Nephron (organoid): Measurements from ENCODE around the gene TMEM94.

ENCODE experiments used
- H3K27ac Mint-ChIP-seq, 3 experiments: 2 replicates each; pipeline ENCODE4 v1.8.0; 2020; ENCODE audit warnings: mixed read lengths in 3 of 3, mild to moderate bottlenecking in 2 of 3, moderate library complexity in 1 of 3
- H3K27me3 Mint-ChIP-seq: 2 replicates; pipeline ENCODE4 v1.8.0; 2021; ENCODE audit warnings: low read depth, mild to moderate bottlenecking, moderate library complexity, mixed read lengths
- H3K36me3 Mint-ChIP-seq: 2 replicates; pipeline ENCODE4 v1.8.0; 2020; ENCODE audit warnings: low read depth, mixed read lengths
- H3K4me1 Mint-ChIP-seq: 2 replicates; pipeline ENCODE4 v1.8.0; 2020; ENCODE audit warnings: mixed read lengths
- H3K4me3 Mint-ChIP-seq, 3 experiments: 2 replicates each; pipeline ENCODE4 v1.8.0; 2020; ENCODE audit warnings: mild to moderate bottlenecking in 3 of 3, mixed read lengths in 3 of 3, moderate library complexity in 2 of 3
- H3K9me3 Mint-ChIP-seq: 2 replicates; pipeline ENCODE4 v1.8.0; 2020; ENCODE audit warnings: mixed read lengths
- TF ChIP-seq, protein P1 (sequence below), 3 experiments: fragments of 200-600 bp; sonication (generic); IDR thresholded peaks; one replicate each; pipeline ENCODE4 v1.5.0; 2021; ENCODE audit warnings: antibody characterized with exemption in 3 of 3; ENCODE audit not compliant: unreplicated experiment in 3 of 3

The TMEM94 gene

DNA sequence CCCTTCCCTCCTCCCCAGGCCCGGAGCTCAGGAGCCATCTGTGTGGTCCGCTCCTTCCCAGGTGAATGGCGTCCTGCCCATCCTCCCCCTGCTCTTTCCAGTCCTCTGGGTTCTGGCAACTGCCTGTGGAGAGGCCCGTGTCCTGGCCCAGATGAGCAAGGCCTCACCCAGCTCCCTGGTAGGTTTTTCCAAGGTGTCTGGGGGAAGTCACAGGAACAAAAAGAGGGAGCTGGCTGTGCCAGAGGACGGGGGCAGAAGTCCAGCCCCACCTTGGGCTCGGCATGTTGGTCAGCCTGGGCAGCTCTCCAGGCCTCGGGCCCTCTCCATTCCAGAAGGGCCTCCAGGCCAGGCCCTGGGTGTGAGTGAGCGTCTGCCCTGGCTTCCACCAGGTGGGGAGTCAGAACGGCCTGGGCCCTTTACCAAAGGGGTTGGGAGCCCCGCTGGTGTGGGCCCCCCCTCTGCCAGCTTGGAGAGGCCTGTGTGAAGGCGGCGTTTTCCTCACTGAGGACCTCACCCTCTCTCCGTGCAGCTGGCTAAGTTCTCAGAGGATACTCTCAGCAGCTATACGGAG is 33.8 kb downstream of the TMEM94 start:
- no peak overlapping the region for H3K4me3 Mint-ChIP-seq

DNA sequence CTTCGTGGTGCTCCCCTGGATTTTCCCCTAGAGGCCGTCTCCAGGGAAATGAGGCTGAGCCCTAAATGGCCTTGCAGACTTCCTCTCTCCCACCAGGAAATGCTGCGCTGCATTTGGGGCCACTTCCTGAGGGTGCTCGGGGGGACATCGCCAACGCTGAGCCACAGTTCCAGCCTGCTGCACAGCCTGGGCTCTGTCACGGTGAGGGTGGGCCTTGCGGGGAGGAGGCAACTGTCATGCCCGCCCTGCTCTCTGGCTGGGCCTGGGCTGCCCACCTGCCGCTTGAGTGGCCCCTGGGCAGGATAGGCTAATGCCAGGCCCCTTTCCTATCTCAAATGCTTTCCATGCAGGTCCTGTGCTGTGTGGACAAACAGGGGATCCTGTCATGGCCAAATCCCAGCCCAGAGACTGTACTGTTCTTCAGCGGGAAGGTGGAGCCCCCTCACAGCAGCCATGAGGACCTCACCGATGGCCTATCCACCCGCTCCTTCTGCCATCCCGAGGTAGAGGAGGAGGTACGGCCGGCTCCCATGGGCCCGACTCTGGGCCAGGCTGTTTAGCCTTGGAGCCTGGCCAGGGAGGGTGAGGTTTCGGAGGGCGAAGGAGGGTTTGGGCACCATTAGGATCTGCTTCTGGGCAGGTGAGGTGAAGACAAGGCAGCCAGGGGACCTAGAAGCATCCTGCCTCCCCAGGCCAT is 34.7 kb downstream of the TMEM94 start:
- H3K27me3 Mint-ChIP-seq = no peaks in the 10 kb centered on the region
- TF ChIP-seq, protein P1, sequence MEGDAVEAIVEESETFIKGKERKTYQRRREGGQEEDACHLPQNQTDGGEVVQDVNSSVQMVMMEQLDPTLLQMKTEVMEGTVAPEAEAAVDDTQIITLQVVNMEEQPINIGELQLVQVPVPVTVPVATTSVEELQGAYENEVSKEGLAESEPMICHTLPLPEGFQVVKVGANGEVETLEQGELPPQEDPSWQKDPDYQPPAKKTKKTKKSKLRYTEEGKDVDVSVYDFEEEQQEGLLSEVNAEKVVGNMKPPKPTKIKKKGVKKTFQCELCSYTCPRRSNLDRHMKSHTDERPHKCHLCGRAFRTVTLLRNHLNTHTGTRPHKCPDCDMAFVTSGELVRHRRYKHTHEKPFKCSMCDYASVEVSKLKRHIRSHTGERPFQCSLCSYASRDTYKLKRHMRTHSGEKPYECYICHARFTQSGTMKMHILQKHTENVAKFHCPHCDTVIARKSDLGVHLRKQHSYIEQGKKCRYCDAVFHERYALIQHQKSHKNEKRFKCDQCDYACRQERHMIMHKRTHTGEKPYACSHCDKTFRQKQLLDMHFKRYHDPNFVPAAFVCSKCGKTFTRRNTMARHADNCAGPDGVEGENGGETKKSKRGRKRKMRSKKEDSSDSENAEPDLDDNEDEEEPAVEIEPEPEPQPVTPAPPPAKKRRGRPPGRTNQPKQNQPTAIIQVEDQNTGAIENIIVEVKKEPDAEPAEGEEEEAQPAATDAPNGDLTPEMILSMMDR (IDR thresholded peaks at IDR 0.05; ENCODE audit: unreplicated experiment in 3 of 3) = no peak
- no peak overlapping the region for H3K27ac Mint-ChIP-seq
- H3K4me1 Mint-ChIP-seq = peaks cover 7% of the 10 kb centered on the region
- H3K9me3 Mint-ChIP-seq = no peaks in the 10 kb centered on the region
- no peak overlapping the region for H3K4me3 Mint-ChIP-seq
- H3K36me3 Mint-ChIP-seq = peaks cover 22% of the 10 kb centered on the region

More for the DNA sequence above, 33.8 kb downstream of the TMEM94 start:
- TF ChIP-seq, protein P1 (IDR thresholded peaks at IDR 0.05; ENCODE audit: unreplicated experiment in 3 of 3) = no peak
- peaks cover 18% of the 10 kb centered on the region for H3K36me3 Mint-ChIP-seq
- H3K9me3 Mint-ChIP-seq = no peaks in the 10 kb centered on the region
- H3K27ac Mint-ChIP-seq = no peak overlapping the region
- H3K27me3 Mint-ChIP-seq = no peaks in the 10 kb centered on the region
- H3K4me1 Mint-ChIP-seq = peaks cover 7% of the 10 kb centered on the region

DNA sequence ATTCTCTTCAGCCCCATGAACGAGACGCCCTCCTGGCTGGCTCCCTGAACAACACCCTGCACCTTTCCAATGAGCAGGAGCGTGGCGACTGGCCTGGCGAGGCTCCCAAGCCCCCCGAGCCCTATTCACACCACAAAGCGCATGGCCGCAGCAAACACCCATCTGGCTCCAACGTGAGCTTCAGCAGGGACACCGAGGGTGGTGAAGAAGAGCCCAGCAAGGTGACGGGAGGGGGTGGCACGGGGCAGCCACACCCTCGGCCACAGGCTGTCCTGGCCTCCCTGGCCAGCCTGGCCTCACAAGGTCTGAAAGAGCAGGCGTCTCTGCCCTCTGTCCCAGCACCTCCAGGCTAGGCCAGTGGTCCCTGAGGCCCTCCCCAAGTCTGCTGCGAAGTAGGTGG is 35.2 kb downstream of the TMEM94 start:
- Mint-ChIP-seq H3K9me3 (no peaks in the 10 kb centered on the region), H3K4me3 (no peak overlapping the region), H3K27ac (no peak overlapping the region)

DNA sequence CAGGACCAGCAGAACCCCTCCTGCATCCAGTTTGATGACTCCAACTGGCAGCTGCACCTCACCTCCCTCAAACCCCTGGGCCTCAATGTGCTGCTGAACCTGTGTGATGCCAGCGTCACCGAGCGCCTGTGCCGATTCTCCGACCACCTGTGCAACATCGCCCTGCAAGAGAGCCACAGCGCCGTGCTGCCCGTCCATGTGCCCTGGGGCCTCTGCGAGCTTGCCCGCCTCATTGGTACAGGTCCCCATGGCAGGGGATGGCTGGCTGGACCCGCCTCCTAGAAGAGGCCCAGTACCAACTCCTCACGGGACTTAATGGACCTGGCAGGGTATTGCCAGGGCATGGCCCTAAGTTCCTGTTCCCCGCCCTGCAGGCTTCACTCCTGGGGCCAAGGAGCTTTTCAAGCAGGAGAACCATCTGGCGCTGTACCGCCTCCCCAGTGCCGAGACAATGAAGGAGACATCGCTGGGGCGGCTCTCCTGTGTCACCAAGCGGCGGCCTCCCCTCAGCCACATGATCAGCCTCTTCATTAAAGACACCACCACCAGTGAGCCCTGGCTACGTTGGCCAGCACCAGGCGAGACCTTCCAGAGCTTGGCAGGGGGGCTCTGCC is 36.2 kb downstream of the TMEM94 start:
- Mint-ChIP-seq H3K4me1 (peaks cover under 1% of the 10 kb centered on the region), H3K9me3 (no peaks in the 10 kb centered on the region), H3K27ac (no peak overlapping the region), H3K36me3 (peaks cover 18% of the 10 kb centered on the region), H3K4me3 (no peak overlapping the region), H3K27me3 (no peaks in the 10 kb centered on the region)
- TF ChIP-seq, protein P1 (IDR thresholded peaks at IDR 0.05; ENCODE audit: unreplicated experiment in 3 of 3) = no peak

More for the DNA sequence above, 35.2 kb downstream of the TMEM94 start:
- Mint-ChIP-seq H3K4me1 (peaks cover 7% of the 10 kb centered on the region), H3K36me3 (peaks cover 22% of the 10 kb centered on the region), H3K27me3 (no peaks in the 10 kb centered on the region)
- TF ChIP-seq, protein P1 (IDR thresholded peaks at IDR 0.05; ENCODE audit: unreplicated experiment in 3 of 3) = no peak

DNA sequence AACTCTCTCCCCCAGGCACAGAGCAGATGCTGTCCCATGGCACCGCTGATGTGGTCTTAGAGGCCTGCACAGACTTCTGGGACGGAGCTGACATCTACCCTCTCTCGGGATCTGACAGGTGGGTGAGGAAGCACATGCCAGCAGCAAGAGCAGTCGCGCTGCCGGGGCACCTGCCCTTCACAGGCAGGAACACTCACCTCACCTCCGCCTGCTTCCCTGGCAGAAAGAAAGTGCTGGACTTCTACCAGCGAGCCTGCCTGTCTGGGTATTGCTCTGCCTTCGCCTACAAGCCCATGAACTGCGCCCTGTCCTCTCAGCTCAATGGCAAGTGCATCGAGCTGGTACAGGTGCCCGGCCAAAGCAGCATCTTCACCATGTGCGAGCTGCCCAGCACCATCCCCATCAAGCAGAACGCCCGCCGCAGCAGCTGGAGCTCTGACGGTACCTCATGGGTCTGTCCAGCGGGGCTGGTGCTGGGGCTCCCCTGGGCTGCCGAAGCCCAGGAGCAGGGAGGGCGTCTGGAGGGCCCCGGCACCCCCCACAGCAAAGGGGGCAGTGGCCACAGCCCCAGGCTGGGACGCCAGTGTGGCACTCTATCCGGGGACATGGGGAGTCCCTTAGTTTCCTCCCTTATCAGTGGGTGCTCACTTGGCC is 37.2 kb downstream of the TMEM94 start:
- no peaks in the 10 kb centered on the region for H3K4me1 Mint-ChIP-seq
- H3K4me3 Mint-ChIP-seq = no peak overlapping the region
- no peaks in the 10 kb centered on the region for H3K9me3 Mint-ChIP-seq
- H3K36me3 Mint-ChIP-seq = peaks cover 19% of the 10 kb centered on the region
- H3K27ac Mint-ChIP-seq = no peak overlapping the region
- no peaks in the 10 kb centered on the region for H3K27me3 Mint-ChIP-seq
- TF ChIP-seq, protein P1 (IDR thresholded peaks at IDR 0.05; ENCODE audit: unreplicated experiment in 3 of 3) = no peak
